HS-5 (cell line): Measurements from ENCODE around the gene LSAMP.
A peak's percentile ranks its signal among the peaks of the same experiment; 100 is the strongest.

Experiments used
- DNase-seq: peaks from one replicate; pipeline ENCODE4 v3.0.0-alpha.2; 2012; ENCODE audit warnings: low read depth

The LSAMP gene

DNA sequence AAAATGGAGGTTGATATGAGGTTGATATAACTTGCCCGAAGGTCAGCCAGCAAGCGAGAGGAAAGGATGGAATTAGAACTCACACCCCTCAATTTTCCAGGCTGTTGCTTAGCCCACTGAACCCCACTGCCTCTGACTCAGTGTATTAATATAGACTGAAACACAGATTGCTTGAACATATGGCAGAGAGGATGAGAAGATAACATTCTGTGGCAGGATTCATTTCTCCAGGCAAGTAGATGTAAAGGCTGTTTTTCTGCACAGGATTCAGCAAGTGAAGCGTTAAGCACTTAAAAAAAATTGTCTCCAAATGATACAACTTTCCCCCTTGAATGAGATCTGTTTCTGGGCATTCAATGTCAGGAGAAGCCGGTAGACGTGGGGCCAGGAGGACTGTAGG, 486.8 kb downstream of the LSAMP start:
- no peak for DNase-seq

- DNase-seq = no peak
Measured at GRCh38 chr3:115947325-115947724, 498.0 kb downstream of the LSAMP start.

GRCh38 chr3:115943579-115943978, 501.7 kb downstream of the LSAMP start:
- DNase-seq = no peak

GRCh38 chr3:115937054-115937453, 508.2 kb downstream of the LSAMP start:
- DNase-seq = no peak

DNA sequence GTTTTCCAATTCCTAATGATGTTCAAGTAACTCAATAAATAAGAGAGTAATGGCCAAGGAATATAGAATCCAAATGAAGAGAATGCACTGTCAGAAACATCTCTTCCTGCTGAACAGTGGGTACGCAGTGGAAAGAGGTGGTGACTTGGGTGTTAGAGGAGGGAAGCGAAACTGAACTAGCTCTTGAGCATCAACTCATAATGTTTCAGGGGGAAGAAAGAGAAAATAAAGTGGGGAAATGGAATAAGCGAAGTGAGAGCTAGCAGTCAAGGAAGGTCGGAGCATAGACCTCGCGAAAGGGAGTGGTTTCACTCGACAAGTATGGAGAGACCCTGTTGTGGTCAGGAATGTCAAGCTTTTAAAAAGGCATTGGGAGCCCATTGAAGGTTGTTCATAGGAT, 512.5 kb downstream of the LSAMP start:
- no peak for DNase-seq

- no peak for DNase-seq
Measured at GRCh38 chr3:115931581-115931980, 513.7 kb downstream of the LSAMP start.

GRCh38 chr3:115930922-115931321, 514.4 kb downstream of the LSAMP start:
- DNase-seq = no peak

DNA sequence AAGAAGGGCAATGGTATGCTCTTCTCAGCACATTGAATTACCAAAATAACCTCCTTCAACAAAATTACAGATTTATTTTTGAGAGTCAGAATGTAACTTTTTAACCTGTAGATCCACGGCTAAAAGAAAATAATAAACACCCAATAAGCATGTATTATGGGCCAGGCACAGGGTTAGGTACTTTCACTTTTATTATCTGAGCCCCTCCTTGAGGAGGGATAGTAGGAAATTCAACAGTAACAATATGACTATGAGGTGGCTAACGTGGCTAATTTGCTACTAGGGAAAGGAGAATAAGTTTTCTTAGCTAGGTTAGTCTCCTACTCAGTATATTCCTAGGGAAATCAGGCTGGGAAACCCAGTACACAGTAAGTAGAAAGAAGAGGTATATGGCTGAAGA, 515.1 kb downstream of the LSAMP start:
- DNase-seq = no peak

GRCh38 chr3:115928376-115928775, 516.9 kb downstream of the LSAMP start:
- DNase-seq = no peak

DNA sequence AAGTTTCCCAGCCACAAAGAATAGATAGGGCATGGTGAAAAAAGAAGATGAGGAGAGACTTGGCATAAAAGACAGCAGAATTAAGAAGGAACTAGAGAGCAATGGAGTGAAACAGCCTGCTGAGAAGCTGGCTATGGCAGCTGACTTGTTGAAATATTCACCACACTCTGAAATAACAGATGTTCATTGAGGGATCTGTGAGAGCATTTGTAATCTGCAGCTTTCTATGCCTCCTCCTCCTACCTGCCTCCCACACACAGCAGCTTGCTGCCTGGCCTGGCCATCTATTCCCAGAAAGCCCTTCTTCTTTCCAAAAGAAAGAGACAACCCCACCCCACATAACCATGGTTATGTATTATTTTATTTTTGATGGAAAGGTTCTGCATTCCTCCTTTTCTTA, 518.1 kb downstream of the LSAMP start:
- DNase-seq = no peak

GRCh38 chr3:115922681-115923347, 522.5 kb downstream of the LSAMP start:
- no peak for DNase-seq

GRCh38 chr3:115921711-115922110, 523.6 kb downstream of the LSAMP start:
- no peak for DNase-seq

DNA sequence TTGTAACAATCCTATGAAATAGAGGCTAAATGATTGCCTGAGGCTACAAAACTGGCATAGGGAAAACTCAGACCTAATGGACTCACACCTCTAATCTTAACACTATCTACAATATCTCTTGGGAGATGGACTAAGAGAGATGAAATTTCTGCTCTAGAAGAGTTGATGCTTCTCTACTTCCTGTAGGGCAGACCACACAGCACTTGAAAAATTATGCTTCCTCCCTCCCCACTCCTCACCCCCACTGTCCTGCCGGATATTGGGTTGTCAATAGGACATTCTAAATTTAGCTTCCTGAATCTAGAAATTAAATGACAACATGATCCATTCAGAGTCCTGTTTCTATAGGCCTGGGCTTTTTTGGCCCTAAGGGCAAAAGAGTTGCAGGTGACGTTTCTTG, 526.4 kb downstream of the LSAMP start:
- DNase-seq = no peak

GRCh38 chr3:115916866-115917265, 528.4 kb downstream of the LSAMP start:
- no peak for DNase-seq

DNA sequence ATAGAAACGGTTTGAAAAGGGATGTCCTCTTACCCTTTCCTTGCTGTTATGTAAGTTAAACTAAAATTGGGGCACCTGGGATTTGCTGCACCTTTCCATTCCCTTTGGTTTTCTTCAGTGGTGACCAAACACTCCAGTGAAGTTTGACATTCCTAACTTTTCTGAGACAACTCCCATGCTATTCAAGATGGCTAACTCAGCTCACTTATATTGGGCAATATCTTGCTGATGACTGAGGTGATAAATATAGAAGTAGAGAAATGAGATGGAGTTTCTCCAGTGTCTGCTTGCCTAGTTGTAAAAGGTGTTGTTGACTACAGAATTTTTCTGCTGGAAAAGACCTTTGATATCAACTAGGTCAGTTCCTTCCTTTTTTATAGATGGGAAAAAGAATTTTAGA, 530.2 kb downstream of the LSAMP start:
- DNase-seq = no peak

- DNase-seq = no peak
Measured at GRCh38 chr3:115913069-115913686, 532.1 kb downstream of the LSAMP start.

- no peak for DNase-seq
Measured at GRCh38 chr3:115912372-115912771, 532.9 kb downstream of the LSAMP start.

- DNase-seq = no peak
Measured at GRCh38 chr3:115905871-115906270, 539.4 kb downstream of the LSAMP start.

DNA sequence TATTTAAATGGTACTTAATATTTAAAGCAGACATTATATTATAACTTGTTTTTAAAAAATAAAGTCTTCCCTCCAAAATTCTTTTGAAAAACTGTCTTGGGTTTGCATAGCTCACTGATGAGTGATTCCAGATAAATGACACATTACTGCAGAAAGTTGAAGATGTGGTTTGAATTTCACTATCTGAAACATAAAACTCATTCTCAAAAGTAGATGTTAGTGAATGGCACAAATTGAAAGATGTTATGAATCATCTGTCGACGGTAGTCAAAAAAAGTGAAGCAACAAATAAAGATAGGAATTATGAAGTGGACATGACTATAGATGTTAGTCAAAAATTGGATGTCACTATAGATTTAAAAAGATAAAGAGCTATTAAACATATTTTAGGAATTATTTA, 541.4 kb downstream of the LSAMP start:
- peak; percentile 53 for DNase-seq

GRCh38 chr3:115901008-115901407, 544.3 kb downstream of the LSAMP start:
- no peak for DNase-seq

GRCh38 chr3:115899535-115899934, 545.8 kb downstream of the LSAMP start:
- DNase-seq = no peak

GRCh38 chr3:115898656-115899410, 546.5 kb downstream of the LSAMP start:
- no peak for DNase-seq

DNA sequence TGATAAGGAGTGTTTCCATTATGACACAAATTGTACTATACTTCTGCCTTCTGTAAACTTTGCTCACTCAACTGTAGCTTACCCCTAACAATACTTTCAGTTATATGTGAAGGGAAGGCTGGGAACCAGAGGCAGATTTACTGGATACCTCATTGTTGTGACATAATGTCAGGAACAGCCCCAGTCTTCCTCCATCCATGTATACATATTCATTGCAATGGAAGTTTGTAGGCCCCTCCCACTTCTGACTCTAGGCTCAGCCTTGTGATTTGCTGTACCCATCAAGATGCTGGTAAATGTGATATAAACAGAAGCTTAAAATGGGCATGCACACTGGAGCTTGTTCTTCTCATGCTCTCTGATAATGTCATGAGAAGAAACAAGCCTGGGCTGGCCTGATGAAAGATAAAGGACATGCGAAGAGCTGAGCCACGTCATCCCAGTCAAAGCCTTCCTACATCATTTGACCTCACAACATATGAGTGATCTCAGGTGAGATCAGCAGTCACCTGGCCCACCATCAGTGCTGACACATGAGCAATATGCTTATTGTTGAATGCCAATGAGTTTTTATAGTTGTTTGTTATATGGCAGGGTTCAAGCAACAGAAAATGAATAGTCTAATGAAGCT, 554.2 kb downstream of the LSAMP start:
- no peak for DNase-seq
